GM12892 (cell line): ENCODE data around the gene GYPA. TPM values are rescaled to one million over a fixed set of nuclear protein-coding genes. Genes with fewer than 3 reads are reported as not detected.
"Not testable (repeated sequence)": the region's sequence is repeated elsewhere in the genome, so short reads cannot be mapped to it uniquely, and the experiment has no call there.

Experiments
- DNase-seq: peaks from one replicate; pipeline ENCODE4 v3.0.0; 2011; ENCODE audit not compliant: insufficient read length
- FAIRE-seq: peaks from 2 replicates; lab custom pipeline; 2011; peaks lifted over from hg19 to GRCh38; lab: Jason Lieb, UNC
- POLR2A ChIP-seq: IDR thresholded peaks from 2 replicates; pipeline ENCODE4 v1.6.1; 2011; ENCODE audit warnings: low read depth, low read length, control low read depth
- POLR2AphosphoS5 ChIP-seq: IDR thresholded peaks from 2 replicates; pipeline ENCODE4 v1.6.1; 2011; ENCODE audit warnings: low read depth, low read length, control low read depth
- TAF1 ChIP-seq: IDR thresholded peaks from 2 replicates; pipeline ENCODE4 v1.6.1; 2011; ENCODE audit warnings: low read depth, mild to moderate bottlenecking, control low read depth, low read length, borderline replicate concordance
- polyA plus RNA-seq: library from polyadenylated mRNA; unstranded; fragments of >200 nt; gene quantifications from one replicate; pipeline ENCODE4 v1.2.1, GENCODE V29; 2012; ENCODE audit warnings: missing spikeins, inconsistent platforms; ENCODE audit not compliant: missing spikeins

The GYPA gene
- not detected for polyA plus RNA-seq

GRCh38 chr4:144140594-144141295 is at the start of gene GYPA:
TSS of gene GYPA (minus strand) at chr4:144140718. CDS start at chr4:144140635, 83 bp downstream.
- not testable (repeated sequence) for DNase-seq, FAIRE-seq

GRCh38 chr4:144190009-144190408 is 49.5 kb upstream of the GYPA start:
- TF ChIP-seq POLR2A = no peak
- TF ChIP-seq TAF1 = no peak
- TF ChIP-seq POLR2AphosphoS5 = no peak
- FAIRE-seq (no peak), DNase-seq (no peak)

GRCh38 chr4:144189121-144189520 is 48.6 kb upstream of the GYPA start:
- FAIRE-seq (no peak), DNase-seq (no peak)
- TF ChIP-seq POLR2AphosphoS5 (no peak), TAF1 (no peak), POLR2A (no peak)

GRCh38 chr4:144185086-144185485 is 44.6 kb upstream of the GYPA start:
- DNase-seq (no peak), FAIRE-seq (no peak)
- TF ChIP-seq POLR2AphosphoS5 = no peak
- no peak for TF ChIP-seq POLR2A
- no peak for TF ChIP-seq TAF1

- FAIRE-seq (no peak), DNase-seq (no peak)
- TF ChIP-seq TAF1 (no peak), POLR2A (no peak)
Measured at GRCh38 chr4:144183165-144183564, 42.6 kb upstream of the GYPA start.

- no peak for DNase-seq
- FAIRE-seq = peak; percentile 9
- TF ChIP-seq POLR2A (no peak), POLR2AphosphoS5 (no peak), TAF1 (no peak)
Measured at GRCh38 chr4:144181391-144181790, 40.9 kb upstream of the GYPA start.

DNA sequence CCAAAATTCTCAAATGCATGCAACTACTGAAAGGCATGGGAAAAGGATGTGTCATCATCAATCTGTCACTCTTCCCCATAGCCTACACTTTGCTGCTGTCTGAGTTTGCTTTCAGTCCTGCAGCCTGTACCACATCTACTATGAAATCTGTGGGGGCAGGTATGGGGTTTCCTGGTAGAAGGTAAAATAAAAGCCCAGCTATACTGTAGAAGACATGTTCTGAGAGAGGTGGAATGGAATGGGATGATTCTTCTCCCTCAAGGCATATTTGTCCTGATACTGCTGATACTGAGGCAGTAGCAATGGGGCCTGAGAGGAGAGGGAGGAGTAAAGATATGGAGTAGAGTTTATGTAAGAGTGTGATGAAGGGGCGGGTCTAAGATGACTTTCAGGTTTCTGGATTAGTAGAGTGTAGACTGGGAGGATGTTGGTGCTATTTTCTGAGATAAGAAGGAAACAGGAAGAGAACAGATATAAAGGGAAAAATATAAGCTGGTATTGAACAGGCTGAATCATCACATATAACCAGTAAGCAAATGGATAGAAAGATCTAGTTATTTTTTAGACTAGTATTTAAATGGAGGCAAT is 38.7 kb upstream of the GYPA start:
- DNase-seq = no peak
- TF ChIP-seq POLR2AphosphoS5 = no peak
- TF ChIP-seq TAF1 = no peak
- TF ChIP-seq POLR2A = no peak
- peak; percentile 27 for FAIRE-seq

DNA sequence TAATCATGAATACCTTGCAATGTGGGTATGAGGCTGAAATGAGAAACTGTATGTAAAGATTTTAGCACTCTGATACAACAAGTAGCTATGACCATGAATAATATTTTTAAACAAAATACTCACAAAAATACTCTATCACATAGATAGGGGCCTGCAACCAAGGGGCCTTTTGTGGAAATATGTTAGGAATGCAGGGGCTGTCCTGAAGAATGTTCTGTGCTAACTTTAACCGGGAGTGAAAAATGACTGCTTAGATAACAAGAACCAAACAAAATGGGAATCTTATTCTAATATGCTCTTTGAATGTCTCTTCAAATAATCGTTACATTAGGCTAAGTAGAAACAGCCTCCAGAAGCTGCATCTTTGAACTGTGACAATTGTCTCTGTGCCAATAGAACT is 37.9 kb upstream of the GYPA start:
- DNase-seq (no peak), FAIRE-seq (no peak)
- TF ChIP-seq POLR2A (no peak), TAF1 (no peak), POLR2AphosphoS5 (no peak)

- FAIRE-seq (no peak), DNase-seq (no peak)
- no peak for TF ChIP-seq POLR2A
- TF ChIP-seq POLR2AphosphoS5 = no peak
- TF ChIP-seq TAF1 = no peak
Measured at GRCh38 chr4:144176476-144176875, 36.0 kb upstream of the GYPA start.

- TF ChIP-seq POLR2AphosphoS5 (no peak), POLR2A (no peak), TAF1 (no peak)
- FAIRE-seq = peak; percentile 85
Measured at GRCh38 chr4:144174401-144175067, 34.0 kb upstream of the GYPA start.

DNA sequence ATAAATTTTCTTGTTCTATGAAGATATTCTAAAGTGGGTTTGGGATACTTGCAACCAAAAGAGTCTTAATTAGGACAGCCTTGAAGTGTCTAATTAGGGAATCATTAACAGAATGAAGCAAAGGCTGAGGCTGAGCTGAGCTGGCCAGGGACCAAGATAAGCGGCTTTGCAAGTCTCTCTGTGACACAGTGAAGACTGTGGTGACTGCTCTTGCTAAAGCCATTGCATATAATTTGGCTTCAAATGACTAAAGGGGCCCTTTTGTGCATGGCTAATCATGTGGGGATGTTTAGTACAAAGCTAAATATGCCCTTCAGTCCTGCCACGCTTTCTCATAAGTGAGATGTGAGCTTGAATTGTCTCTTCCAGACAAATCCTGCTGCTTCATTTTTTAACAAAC is 31.2 kb upstream of the GYPA start:
- no peak for FAIRE-seq
- TF ChIP-seq POLR2AphosphoS5 (no peak), POLR2A (no peak)
- DNase-seq = no peak

More at GRCh38 chr4:144174401-144175067, 34.0 kb upstream of the GYPA start:
- DNase-seq = no peak

- TF ChIP-seq POLR2A (no peak), TAF1 (no peak), POLR2AphosphoS5 (no peak)
- DNase-seq (no peak), FAIRE-seq (no peak)
Measured at GRCh38 chr4:144169211-144169610, 28.7 kb upstream of the GYPA start.
